Measurements from ENCODE around the gene CDC34.
A peak's percentile ranks its signal among the peaks of the same experiment; 100 is the strongest.

Gene CDC34

DNA sequence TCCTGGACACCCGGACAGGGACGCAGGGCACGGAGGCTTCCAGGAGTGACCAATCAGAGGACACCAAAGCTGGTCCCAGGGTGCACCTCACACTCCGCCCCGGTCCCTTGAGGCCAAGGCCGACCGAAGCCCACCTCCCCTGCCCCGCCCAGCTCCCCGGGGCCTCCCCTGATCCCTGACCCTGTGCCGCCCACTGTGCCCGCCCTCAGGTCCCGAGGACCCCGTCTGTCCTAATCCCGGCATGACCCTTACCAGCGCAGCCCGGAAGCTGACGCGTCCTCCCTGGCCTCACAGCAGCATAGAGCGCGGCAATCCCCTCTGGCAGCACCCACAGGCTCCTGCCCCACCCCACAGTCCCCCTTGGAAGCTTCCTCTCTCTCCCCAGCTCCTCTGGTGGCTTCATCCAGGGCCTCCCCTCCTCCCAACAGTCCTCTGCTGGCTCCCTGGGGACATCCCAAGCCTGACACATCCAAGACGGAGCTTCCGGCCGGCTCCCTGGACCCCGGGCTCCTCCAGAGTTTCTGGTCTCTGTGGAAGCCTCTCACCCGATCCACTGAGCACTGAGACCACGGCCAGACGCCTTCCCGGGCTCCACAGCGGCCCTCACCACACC lies 7.4 kb upstream of the CDC34 start:
- DNase-seq = no peak

DNA sequence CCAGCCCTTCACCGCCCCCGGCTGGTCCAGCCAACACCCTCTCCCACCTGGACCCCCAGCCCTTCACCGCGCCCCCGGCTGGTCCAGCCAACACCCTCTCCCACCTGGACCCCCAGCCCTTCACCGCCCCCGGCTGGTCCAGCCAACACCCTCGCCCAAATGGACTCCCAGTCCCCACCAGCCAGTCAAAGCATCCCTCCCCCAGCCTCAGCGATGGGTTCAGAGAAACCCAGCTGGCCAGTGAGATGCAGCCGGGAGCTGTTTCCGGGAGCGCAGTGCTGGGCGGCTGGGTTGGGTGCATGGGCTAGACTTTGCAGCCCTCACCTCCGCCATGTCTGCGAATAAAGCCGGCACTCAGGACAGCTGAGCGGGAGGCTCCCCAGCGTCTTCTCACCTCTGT lies 6.5 kb upstream of the CDC34 start:
- DNase-seq = no peak

GRCh38 chr19:525857-526419 lies 5.6 kb upstream of the CDC34 start:
- DNase-seq = no peak

DNA sequence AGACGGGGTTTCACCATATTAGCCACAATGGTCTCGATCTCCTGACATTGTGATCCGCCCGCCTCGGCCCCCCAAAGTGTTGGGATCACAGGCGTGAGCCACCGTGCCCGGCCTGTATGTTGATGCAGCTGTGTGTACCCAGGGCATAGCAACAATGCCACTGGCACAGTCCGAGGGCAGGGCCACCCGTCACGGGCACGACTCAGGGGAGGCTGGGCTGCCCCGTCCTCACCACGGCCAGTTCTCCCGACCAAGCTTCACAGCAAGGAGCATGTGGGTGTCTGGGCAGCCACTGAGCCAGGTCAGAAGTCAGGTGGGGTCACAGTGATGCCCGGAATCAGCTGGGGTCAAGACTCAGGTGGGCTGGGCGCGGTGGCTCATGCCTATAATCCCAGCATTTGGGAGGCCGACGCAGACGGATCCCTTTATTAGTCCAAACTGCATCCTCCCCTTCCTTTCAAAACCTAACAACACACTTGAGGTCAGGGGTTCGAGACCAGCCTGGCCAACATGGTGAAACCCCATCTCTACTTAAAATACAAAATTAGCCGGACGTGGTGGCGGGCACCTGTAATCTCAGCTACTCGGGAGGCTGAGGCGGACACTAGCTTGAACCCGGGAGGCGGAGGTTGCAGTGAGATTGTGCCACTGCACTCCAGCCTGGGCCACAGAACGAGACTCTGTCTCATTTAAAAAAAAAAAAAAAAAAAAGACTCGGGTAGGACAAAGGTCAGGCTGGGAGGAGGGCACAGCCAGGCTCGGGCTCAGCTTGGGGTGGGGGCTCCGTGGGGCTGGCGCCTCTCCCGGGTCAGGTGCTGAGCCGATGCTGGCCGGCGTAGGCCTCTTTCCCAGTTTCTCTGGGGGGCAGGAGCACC lies 1.2 kb upstream of the CDC34 start:
- DNase-seq = no peak

- peak; percentile 84 for DNase-seq
Measured at GRCh38 chr19:531009-531752, 379 bp upstream of the CDC34 start.

- DNase-seq = no peak
Measured at GRCh38 chr19:532561-533363, 1.2 kb downstream of the CDC34 start.

- DNase-seq = no peak
Measured at GRCh38 chr19:533364-534058, 2.0 kb downstream of the CDC34 start.

GRCh38 chr19:534088-534487 lies 2.5 kb downstream of the CDC34 start:
- no peak for DNase-seq

DNA sequence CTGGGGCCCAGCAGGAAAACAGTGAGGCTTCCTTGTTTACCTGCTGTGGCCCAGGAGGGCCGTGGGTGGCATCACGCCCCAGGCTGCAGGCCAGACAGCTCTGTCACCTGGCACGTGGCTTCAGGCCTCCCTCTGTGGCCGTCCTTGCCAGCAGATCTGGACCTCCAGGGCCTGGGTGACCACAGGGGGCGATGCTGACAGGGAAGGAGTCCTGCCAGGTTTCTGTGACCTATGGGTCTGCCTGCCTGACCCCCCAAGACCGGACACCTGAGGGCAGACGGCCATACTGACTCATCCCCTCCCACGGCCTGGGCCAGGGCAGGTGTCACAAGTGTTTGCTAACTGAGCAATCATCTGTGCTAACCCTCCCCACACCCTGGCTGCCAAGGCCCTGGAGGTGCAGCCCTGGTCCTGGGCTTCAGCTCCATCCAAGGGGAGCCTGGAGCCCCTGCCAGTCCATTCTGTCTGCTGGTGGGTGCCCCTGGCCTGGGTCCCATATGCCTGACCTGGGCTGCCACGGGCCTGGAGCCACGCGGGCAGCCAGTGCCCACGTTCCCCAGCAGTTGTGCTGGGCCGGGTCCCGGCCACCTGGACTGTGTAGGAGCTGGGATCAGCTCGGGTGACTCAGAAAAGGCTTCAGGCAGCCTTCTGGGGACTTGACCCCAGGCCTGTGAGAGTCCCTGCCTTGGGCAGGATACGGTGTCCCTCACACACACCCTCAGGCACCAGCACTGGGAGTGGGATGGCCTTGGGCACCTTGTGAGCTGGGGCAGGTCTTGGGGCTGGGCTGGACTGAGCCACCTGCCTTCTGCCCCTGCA lies 3.7 kb downstream of the CDC34 start:
- no peak for DNase-seq

- no peak for DNase-seq
Measured at GRCh38 chr19:536031-536880, 4.7 kb downstream of the CDC34 start.

GRCh38 chr19:536881-537404 lies 5.4 kb downstream of the CDC34 start:
- DNase-seq = no peak

GRCh38 chr19:538641-539428 lies 7.3 kb downstream of the CDC34 start:
- no peak for DNase-seq

DNA sequence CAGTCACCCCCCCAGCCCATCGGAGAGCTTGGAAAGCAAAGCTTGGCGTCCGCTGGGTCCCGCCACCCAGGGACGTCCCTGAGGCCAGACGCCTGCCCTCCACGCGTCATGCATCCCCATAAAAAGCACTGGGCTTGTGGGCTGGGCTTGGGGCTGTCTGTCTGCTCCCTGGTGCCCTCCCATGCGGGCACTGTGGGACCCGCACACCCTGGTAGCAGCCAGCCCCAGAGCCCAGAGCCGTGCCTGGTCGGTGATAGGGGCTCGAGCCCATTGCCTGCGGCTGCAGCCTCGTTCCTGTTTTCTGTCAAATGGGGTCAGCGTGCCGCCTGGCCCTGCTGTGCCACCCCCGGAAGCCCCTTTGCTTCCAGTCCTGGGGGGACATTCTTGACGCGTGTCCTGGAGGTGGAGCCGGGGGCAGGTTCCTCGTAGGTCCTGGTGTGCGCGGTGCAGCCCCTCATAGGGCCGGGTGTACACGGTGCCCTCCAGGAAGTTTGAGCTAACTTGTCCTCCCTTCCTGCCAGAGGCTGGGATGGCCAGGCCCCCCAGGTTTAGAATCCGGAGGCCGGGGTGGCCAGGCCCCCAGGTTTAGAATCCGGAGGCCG lies 8.0 kb downstream of the CDC34 start:
- DNase-seq = no peak

DNA sequence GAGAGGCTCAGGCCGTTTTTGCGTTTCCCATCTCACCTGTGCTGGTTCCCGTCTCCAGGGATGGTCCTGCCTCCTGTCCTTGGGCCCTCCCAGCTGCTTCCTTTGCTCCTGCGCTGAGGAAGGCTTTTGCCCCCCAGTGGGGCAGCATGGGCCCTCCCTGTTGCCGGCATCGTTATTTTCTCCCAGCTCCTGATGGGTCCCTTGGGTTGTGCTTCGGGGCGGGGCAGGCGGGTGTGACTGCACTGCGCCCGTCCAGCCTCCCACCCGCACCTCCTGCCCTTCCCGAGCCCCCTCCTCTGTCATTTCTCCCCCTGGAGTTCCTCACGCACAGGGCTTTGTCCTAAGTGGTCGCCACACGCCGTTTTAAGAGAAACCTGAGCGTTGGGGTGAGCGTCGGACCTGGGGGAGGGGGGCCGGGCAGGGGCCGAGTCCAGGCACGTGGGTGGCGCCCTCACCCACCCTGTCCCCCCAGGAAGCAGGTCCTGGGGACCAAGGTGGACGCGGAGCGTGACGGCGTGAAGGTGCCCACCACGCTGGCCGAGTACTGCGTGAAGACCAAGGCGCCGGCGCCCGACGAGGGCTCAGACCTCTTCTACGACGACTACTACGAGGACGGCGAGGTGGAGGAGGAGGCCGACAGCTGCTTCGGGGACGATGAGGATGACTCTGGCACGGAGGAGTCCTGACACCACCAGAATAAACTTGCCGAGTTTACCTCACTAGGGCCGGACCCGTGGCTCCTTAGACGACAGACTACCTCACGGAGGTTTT lies 9.5 kb downstream of the CDC34 start:
- no peak for DNase-seq

GRCh38 chr19:541699-542098 lies 10.1 kb downstream of the CDC34 start:
- DNase-seq = no peak

DNA sequence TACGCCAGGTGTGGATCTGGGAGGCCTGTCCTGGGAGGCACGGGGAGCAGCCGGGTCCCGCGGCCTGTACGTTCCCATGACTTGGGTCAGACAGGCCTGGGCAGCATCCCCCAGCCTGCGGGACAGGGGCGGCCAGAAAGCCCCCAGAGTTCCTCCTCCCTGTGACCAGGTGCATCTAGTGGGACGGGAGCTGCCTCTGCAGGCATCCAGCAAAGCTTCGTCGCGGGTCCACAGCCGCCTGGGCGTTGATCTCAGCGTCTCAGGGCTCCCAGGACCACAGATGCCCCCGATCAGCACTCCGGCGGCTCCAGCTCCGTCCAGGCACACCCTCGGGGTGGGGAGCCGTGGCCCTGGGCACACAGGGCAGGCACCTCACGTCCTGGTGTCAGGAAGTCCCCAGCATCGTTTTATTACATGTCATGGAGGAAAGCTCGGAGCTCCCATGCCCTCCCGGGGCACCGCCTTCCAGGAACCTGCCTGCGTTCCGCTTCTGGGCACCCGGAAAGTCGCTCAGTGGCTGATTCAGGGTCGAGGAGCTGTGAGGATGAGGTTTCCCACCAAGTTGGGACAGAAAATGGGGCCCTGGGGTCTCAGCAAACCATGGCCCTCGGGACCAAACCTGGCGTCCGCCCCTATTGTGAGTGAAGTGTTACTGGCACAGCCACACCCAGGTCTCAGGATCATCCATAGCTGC lies 10.8 kb downstream of the CDC34 start:
- no peak for DNase-seq

Data from activated CD8-positive, alpha-beta memory T cell treated with anti-CD3 and anti-CD28 coated beads, Interleukin-2, amount 50 U/mL, for 4 hours (primary cell).